HT1080 (cell line): ENCODE data around the gene ELP4. TPM values are rescaled to one million over a fixed set of nuclear protein-coding genes. Genes with fewer than 3 reads are reported as not detected.
A peak's percentile ranks its signal among the peaks of the same experiment; 100 is the strongest.

Experiments used
- DNase-seq: peaks from one replicate; pipeline ENCODE4 v3.0.0-alpha.2; 2015; ENCODE audit warnings: low read depth
- total RNA-seq: library from RNA; depleted of rRNA; stranded (reverse); fragments of >200 nt; shearing (Covaris generic); gene quantifications from 2 replicates; pipeline ENCODE4 v1.2.3, GENCODE V29; 2014

The ELP4 gene
- total RNA-seq, 1 experiment from 2014 or later = 19.7 TPM

GRCh38 chr11:31808721-31809540 lies 299.4 kb downstream of the ELP4 start:
- no peak for DNase-seq

DNA sequence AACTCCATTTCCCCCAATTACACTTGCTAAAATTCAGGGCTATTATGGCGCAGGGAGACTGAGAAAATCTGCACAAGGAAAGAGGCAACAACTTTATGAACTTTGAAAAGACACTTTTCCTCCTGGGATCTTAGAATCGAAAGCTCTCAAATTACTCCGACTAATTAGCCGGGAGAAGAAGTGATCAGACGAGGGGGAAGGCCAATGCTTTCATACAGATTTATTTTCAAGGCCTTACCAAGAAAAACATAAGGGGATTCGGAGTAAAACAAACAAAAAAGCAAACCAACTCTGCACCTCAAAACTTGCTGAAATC lies 299.9 kb downstream of the ELP4 start:
- DNase-seq = no peak

- DNase-seq = peak; percentile 40
These were observed 300.6 kb downstream of the ELP4 start for GRCh38 chr11:31809857-31810778.

GRCh38 chr11:31810779-31811647 lies 301.4 kb downstream of the ELP4 start, which contains the start of gene PAX6:
Gene PAX6, minus strand, starts transcription at chr11:31811322. Its CDS starts 4,911 bp downstream, at chr11:31806411.
- DNase-seq = peak; percentile 8

DNA sequence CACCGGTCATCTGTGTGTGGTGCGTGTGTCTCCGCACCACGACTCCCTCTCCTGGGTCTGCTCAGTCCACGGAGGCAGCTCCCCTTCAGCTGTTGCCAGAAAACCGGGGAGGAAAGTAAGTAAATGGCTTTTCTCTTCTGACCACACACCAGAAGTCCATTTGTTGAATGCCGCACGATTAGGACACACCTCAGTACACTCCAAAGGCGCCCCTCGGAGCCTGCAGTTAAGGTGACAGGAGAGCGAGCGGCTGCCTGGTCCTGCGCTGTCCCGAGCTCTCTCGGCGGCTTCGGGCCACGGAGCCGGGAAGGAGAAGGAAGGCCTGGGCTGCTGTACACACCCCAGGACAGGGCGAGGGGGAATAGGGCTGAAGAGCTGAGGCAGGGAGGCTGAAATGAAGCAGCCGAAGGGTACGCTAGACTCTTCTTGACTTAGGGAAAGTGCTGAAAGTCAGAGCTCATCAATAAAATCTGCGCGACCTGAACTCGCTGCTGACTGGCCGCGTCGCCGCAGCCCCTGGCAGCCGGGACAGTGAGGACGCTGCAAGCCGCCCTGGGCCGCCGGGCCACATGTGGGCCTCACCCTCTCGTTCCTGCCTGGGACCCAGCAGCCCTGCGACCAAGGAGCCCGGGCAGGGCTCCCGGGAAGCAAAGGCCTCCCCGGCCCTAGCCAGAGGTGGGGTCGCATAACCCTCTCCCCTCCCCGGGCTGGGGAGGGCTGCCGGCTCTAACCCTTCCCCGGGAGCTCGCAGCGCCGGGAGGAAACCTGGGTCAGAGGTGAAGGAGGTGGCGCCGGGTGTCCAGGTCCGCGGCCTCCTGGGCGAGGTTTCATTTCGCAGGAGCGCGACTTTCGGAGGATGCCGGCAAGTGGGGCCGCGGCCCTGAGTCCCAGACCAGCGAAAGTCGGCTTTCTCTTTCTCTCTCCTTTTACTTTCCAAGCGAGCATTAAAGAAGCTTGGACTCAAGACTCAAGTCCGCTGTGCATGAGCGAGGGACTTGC lies 303.1 kb downstream of the ELP4 start:
- no peak for DNase-seq

DNA sequence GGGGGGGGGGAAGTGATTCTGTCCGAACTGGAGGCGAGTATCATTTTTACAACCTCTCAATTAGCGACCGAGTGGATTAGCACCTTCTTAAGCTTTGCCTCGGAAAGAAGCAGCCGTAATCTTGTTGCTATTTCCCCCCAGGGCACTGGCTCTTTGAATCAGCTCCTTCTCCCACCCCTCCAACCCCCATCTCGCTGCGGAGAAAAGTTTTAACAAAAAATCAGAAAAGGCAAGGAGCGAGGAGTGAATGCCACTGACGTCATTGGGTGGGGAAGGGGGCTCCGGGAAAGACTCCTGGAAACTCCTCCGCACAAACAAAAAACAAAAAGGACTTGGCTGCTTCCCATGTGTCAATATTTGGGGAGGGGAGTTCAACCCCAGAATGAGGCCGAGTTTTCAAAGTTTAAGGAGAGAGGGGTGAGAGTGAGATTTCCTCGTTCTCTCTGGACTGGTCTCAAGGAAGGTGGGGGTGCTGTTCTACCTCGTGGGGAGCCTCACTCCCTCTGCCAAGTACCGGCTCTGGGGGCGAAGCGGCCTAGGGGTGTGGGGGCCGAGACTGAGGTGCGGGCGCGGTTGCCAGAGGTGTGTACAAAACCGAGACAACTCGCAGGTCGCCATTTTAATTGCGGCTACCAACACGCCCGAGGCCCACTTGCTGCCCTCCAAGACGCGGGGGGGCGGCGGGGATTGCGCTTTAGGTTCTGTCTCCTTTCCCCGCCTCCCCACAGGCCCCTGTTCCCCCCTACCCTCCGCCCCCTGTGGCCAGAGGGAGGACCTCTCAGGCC lies 304.0 kb downstream of the ELP4 start:
- no peak for DNase-seq

DNA sequence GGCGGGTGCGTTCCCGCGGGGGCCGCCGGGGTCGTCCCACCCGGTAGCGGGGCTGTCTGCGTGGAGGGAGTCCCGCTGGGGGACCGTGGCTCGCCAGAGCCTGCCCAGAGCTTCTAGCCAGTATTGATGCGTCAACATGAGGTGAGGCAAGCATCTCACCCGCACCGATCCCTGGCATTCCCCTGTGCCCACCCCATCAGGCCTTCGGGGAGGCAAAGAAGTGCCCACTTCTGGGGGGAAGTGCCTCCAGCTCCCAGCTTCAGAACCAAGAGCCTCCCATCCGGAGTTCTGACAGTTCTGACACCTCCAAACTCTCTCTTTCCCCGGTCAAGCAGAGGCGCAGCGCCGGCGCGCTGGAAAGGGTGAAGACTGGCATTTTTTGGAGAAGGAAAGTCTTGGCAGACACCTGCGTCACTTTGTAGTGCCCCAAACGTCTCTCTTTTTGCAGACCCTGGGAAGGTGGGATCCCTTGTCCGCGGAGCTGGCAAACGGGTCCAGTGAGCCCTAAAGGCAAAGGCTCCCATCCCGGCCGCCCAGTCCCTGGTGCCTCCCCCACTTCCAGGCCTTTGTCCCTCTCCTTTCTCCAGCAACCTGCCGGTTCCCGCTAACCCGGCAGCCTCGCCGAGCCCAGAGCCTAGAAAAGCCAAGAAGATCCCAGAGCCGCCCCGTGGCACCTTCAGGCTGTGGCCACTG lies 304.8 kb downstream of the ELP4 start:
- DNase-seq = no peak

GRCh38 chr11:31815711-31816467 lies 306.3 kb downstream of the ELP4 start:
- no peak for DNase-seq

- DNase-seq = no peak
These were observed 307.0 kb downstream of the ELP4 start for GRCh38 chr11:31816468-31817053.

DNA sequence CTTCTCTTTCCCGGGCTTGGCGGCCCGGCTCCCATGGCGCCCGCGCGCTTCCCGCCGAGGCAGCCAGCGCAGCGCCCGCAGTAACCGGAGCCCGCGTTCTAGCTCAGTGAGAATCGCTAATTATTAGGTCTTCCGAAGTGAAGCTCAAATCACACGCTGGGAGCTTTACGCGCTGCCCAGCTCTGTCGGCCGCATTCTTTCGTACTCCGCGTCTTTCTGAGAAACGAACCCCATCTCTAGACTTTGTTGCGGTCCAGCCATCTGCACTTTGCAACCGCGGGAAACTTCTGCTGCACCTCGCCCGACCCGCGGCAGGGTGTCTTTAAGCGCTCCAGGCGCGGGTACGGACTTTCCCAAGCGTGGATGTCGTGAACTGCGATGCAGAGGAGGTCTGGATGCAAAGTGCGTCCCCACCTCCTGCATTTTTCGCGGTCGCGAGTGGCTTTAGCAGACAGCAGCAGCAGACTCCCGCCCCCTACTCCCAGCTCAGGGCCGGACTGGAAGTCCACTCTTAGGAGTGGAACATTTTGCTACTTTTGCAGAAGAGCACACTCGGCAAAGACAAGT lies 307.6 kb downstream of the ELP4 start:
- DNase-seq = no peak

- no peak for DNase-seq
These were observed 308.3 kb downstream of the ELP4 start for GRCh38 chr11:31817621-31818424.

DNA sequence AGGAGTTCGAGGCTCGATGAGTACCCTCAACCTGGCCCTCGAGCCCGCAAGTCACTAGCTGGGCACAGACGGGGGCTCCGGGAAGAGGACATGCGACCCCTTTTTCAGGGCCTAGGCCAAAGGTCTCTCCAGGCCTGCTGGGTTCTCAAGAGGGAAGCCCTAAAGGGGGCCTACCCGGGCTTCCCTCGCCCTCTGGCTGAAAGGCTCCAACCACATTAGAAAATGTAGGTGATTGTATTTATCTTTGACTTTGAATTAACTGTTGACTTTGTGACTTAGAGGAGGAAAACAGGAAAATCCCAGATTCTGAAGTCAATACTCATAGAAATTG lies 308.8 kb downstream of the ELP4 start:
- DNase-seq = no peak

GRCh38 chr11:31818874-31819331 lies 309.3 kb downstream of the ELP4 start:
- no peak for DNase-seq

- DNase-seq = no peak
These were observed 310.3 kb downstream of the ELP4 start for GRCh38 chr11:31819621-31820437.

DNA sequence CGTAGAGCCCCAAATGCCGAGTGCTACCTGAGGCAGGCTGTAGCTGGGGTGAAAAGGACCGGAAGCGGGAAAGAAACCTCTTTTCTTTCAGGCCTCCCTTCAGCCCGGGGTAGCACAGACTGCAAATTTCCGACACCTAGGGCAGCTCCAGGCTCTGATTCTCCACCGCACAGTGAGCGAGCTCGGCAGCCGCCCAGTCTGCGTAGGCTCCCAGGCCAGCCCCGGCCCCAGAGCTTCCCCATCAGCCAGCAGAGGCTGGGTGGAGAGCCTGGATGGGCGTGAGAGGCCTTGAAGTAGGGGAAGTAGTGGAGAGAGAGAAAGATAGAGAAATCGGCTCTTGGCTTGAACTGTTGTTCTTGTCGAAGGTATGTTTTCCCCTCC lies 310.9 kb downstream of the ELP4 start:
- no peak for DNase-seq
